ENCODE measurements around the gene ABCG1.
A peak's percentile ranks its signal among the peaks of the same experiment; 100 is the strongest.
"Not testable (repeated sequence)": the region's sequence is repeated elsewhere in the genome, so short reads cannot be mapped to it uniquely, and the experiment has no call there.

Gene ABCG1

GRCh38 chr21:42218836-42219605 lies at the start of gene ABCG1:
ABCG1 (plus strand) TSS chr21:42219140; CDS start chr21:42219263, 123 bp downstream.
- peak; percentile 39 for DNase-seq

GRCh38 chr21:42169758-42170157 lies 49.2 kb upstream of the ABCG1 start:
- no peak for DNase-seq

- DNase-seq = peak; percentile 81
Observed at GRCh38 chr21:42171091-42172053, 47.6 kb upstream of the ABCG1 start.

- DNase-seq = no peak
Observed at GRCh38 chr21:42172596-42173483, 46.1 kb upstream of the ABCG1 start.

- DNase-seq = no peak
Observed at GRCh38 chr21:42174173-42174572, 44.8 kb upstream of the ABCG1 start.

- DNase-seq = no peak
Observed at GRCh38 chr21:42175110-42175710, 43.7 kb upstream of the ABCG1 start.

GRCh38 chr21:42176859-42177258 lies 42.1 kb upstream of the ABCG1 start:
- DNase-seq = no peak

GRCh38 chr21:42179316-42179715 lies 39.6 kb upstream of the ABCG1 start:
- DNase-seq = no peak

- not testable (repeated sequence) for DNase-seq
Observed at GRCh38 chr21:42180001-42180400, 38.9 kb upstream of the ABCG1 start.

- DNase-seq = no peak
Observed at GRCh38 chr21:42182713-42183371, 36.1 kb upstream of the ABCG1 start.

GRCh38 chr21:42183374-42184266 lies 35.3 kb upstream of the ABCG1 start:
- no peak for DNase-seq

GRCh38 chr21:42186591-42186990 lies 32.3 kb upstream of the ABCG1 start:
- DNase-seq = no peak

GRCh38 chr21:42187976-42188653 lies 30.8 kb upstream of the ABCG1 start:
- no peak for DNase-seq

GRCh38 chr21:42188663-42189062 lies 30.3 kb upstream of the ABCG1 start:
- DNase-seq = no peak

- DNase-seq = no peak
Observed at GRCh38 chr21:42189431-42189830, 29.5 kb upstream of the ABCG1 start.

GRCh38 chr21:42189860-42190485 lies 29.0 kb upstream of the ABCG1 start:
- no peak for DNase-seq

GRCh38 chr21:42190486-42190863 lies 28.5 kb upstream of the ABCG1 start:
- DNase-seq = no peak

GRCh38 chr21:42191064-42191463 lies 27.9 kb upstream of the ABCG1 start:
- no peak for DNase-seq

Data from COR-L47 (cell line).